ENCODE results near the gene CNPY4. TPM values are rescaled to one million over a fixed set of nuclear protein-coding genes. Genes with fewer than 3 reads are reported as not detected.

Gene CNPY4, protein sequence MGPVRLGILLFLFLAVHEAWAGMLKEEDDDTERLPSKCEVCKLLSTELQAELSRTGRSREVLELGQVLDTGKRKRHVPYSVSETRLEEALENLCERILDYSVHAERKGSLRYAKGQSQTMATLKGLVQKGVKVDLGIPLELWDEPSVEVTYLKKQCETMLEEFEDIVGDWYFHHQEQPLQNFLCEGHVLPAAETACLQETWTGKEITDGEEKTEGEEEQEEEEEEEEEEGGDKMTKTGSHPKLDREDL
- total RNA-seq (2014; rRNA removed; shearing (Covaris generic); ENCODE audit: low replicate concordance), result 13.0 and 16.6 TPM in 2 replicates

DNA sequence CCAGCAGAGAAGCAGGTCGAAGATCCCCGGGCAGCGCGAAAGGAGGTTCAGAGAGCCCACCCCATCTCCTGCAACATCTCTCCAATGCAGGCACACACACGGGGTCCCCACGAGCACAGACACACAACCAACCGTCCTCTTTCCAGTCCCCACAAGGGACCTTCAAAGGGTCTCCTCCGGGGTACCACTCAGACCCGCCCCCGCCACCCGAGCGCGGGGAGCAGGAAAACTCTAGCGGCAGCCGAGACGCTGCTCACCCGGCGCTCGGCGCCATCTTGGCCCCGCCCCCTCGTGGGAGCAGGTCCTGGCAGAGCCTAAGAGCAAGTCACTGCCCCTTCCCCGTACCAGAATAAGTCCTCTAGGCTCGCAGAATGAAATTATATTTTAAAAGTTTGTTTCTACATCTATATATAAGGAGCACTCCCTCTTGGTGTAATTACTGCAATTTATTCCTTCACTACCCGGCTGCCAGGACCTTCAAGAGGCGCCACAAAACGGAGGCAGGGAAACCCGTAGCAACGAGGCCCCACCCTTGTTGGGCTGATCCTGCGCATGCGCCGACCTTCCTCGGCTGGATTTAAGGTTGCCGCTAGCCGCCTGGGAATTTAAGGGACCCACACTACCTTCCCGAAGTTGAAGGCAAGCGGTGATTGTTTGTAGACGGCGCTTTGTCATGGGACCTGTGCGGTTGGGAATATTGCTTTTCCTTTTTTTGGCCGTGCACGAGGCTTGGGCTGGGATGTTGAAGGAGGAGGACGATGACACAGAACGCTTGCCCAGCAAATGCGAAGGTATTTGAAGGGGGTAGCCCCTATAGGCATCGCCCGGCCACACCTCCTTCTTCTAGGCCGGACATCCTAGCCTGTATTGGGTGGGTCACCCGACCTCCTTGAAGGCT, at the start of gene CNPY4, which contains the start of gene TAF6:
CNPY4 (plus strand) TSS at position 563 of the 898 bp plus-strand sequence; CDS start at position 674, 111 bp downstream.
TAF6 (minus strand) TSS at position 287 of the 898 bp plus-strand sequence. CDS start 5,149 bp downstream, outside the sequence.
- Histone ChIP-seq H3K4me3 (ENCODE audit: low read length) (peak within 1 kb of the TSS; percentile 81), H3K36me3 (ENCODE audit: insufficient read depth, low read length) (no peaks in the 10 kb centered on the region), H3K27ac (ENCODE audit: low read length) (peak within 1 kb of the TSS; percentile 68), H2AFZ (ENCODE audit: low read length) (peak within 1 kb of the TSS; percentile 70; the same call in 1 of the 2 replicates), H3K79me2 (ENCODE audit: low read length) (peaks cover 15% of the 10 kb centered on the region), H3K9me3 (ENCODE audit: low read length) (no peaks in the 10 kb centered on the region), H3K4me2 (ENCODE audit: low read depth, low read length, poor library complexity, severe bottlenecking) (peak within 1 kb of the TSS; percentile 92), H3K9me2 (replicated peaks; ENCODE audit: insufficient read depth, low read length) (no peaks in the 10 kb centered on the region), H3K9ac (ENCODE audit: low read length) (peak within 1 kb of the TSS; percentile 82), H3K27me3 (ENCODE audit: low read length) (no peaks in the 10 kb centered on the region), H4K20me1 (ENCODE audit: insufficient read depth, low read depth, low read length) (no peaks in the 10 kb centered on the region), H3K4me1 (ENCODE audit: low read length) (peaks cover 20% of the 10 kb centered on the region)
- DNase-seq, result peak; percentile 98

DNA sequence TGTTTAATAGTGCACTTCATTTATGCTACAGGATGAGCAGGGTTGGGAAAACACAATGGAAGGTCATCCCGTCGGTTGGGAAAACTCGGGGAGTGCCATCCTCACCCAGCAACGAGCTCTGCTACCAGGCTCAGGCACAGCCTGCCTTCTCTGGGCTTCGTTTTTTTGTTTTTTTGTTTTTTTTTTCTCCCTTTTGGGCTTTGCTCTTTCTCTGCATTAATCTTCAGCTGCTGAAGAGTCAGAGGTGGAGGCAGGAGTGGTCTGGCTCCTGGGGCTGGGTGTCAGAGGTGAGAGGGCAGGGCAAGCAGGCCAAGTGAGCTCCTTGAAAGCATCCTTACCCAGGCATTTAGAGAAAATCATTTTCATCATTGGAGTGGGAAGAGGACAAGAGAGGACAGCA, 49.4 kb upstream of the CNPY4 start:
- Histone ChIP-seq H3K4me3 (ENCODE audit: low read length) (no peak overlapping the region), H4K20me1 (ENCODE audit: insufficient read depth, low read depth, low read length) (no peaks in the 10 kb centered on the region), H3K27me3 (ENCODE audit: low read length) (no peaks in the 10 kb centered on the region), H3K27ac (ENCODE audit: low read length) (no peak overlapping the region), H3K9me3 (ENCODE audit: low read length) (peaks cover 36% of the 10 kb centered on the region), H2AFZ (ENCODE audit: low read length) (no peak overlapping the region), H3K9ac (ENCODE audit: low read length) (no peak overlapping the region), H3K79me2 (ENCODE audit: low read length) (peaks cover 8% of the 10 kb centered on the region), H3K4me1 (ENCODE audit: low read length) (no peaks in the 10 kb centered on the region), H3K9me2 (replicated peaks; ENCODE audit: insufficient read depth, low read length) (no peaks in the 10 kb centered on the region), H3K4me2 (ENCODE audit: low read depth, low read length, poor library complexity, severe bottlenecking) (no peak overlapping the region), H3K36me3 (ENCODE audit: insufficient read depth, low read length) (peaks cover 59% of the 10 kb centered on the region)
- no peak for DNase-seq

DNA sequence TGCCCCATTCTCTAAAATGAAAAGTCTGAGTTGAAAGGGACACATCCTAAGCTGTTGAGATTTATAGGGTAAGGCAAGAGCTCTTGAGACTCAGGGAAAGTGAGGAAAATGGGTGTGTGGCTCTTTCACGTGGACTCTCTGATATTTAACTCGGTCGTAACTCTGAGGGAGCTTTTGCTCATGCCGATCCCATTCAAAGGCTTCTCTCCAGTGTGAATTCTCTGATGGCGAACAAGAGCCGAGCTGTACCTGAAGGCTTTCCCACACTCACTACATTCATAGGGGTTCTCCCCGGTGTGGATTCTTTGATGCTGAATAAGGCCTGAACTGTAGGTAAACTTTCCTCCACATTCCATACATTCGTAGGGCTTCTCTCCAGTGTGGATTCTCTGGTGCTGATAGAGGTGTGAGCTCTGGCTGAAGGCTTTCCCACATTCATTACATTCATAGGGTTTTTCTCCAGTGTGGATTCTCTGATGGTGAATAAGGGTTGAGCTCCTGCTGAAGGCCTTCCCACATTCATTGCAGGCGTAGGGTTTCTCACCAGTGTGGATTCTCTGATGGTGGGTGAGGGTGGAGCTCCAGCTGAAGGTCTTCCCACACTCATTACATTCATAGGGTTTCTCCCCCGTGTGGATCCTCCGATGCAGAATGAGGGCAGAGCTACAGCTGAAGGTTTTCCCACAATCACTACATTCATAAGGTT, 48.3 kb upstream of the CNPY4 start:
- Histone ChIP-seq H3K79me2 (ENCODE audit: low read length) (peaks cover 10% of the 10 kb centered on the region), H3K4me1 (ENCODE audit: low read length) (no peaks in the 10 kb centered on the region), H3K27ac (ENCODE audit: low read length) (no peak overlapping the region), H3K36me3 (ENCODE audit: insufficient read depth, low read length) (peaks cover 71% of the 10 kb centered on the region), H3K4me2 (ENCODE audit: low read depth, low read length, poor library complexity, severe bottlenecking) (no peak overlapping the region), H2AFZ (ENCODE audit: low read length) (no peak overlapping the region), H3K4me3 (ENCODE audit: low read length) (no peak overlapping the region), H3K9ac (ENCODE audit: low read length) (no peak overlapping the region), H3K9me3 (ENCODE audit: low read length) (peaks cover 36% of the 10 kb centered on the region), H3K27me3 (ENCODE audit: low read length) (no peaks in the 10 kb centered on the region), H4K20me1 (ENCODE audit: insufficient read depth, low read depth, low read length) (no peaks in the 10 kb centered on the region), H3K9me2 (replicated peaks; ENCODE audit: insufficient read depth, low read length) (no peaks in the 10 kb centered on the region)
- DNase-seq, result no peak

DNA sequence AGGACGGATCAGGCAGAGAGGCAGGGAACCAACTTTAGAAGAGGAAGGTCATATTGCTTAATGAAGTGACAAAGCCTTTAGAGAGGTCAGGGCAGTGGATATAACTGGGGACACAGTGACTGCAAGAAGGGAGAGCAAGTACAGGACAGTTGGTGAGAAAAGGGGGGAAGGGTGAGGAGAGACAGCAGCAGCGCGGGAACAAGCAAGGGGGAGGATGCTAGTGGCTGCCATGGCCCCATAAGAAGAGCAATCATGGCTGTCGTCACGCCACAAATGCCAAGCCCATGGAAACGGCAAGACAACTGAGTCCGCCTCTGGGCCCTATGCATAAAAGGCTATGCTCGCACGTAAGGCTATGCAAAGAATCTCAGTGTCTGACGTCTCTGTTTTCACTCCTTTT, 47.0 kb upstream of the CNPY4 start:
- H4K20me1 ChIP-seq (ENCODE audit: insufficient read depth, low read depth, low read length), result no peaks in the 10 kb centered on the region
- no peaks in the 10 kb centered on the region for H3K27me3 ChIP-seq (ENCODE audit: low read length)
- no peaks in the 10 kb centered on the region for H3K9me2 ChIP-seq (replicated peaks; ENCODE audit: insufficient read depth, low read length)
- H3K9ac ChIP-seq (ENCODE audit: low read length), result no peak overlapping the region
- H2AFZ ChIP-seq (ENCODE audit: low read length), result no peak overlapping the region
- no peak overlapping the region for H3K4me3 ChIP-seq (ENCODE audit: low read length)
- H3K79me2 ChIP-seq (ENCODE audit: low read length), result peaks cover 15% of the 10 kb centered on the region
- no peaks in the 10 kb centered on the region for H3K4me1 ChIP-seq (ENCODE audit: low read length)
- peaks cover 81% of the 10 kb centered on the region for H3K36me3 ChIP-seq (ENCODE audit: insufficient read depth, low read length)
- H3K9me3 ChIP-seq (ENCODE audit: low read length), result peaks cover 36% of the 10 kb centered on the region
- no peak overlapping the region for H3K4me2 ChIP-seq (ENCODE audit: low read depth, low read length, poor library complexity, severe bottlenecking)
- no peak for DNase-seq
- H3K27ac ChIP-seq (ENCODE audit: low read length), result no peak overlapping the region

DNA sequence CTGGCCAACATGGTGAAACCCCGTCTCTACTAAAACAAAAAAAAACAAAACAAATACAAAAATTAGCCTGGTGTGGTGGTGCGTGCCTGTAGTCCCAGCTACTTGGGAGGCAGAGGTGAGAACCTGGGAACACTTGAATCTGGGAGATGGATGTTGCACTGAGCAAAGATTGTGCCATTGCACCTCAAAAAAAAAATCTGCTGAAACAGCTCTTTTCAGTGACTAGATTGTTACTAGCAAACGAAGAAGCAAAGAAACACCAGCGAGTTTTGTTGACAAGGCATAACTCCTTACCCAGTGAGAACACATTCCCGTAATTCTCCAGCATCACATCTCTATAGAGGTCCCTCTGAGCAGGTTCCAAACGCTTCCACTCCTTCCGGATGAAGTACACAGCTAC, 44.6 kb upstream of the CNPY4 start:
- Histone ChIP-seq H3K9me2 (replicated peaks; ENCODE audit: insufficient read depth, low read length) (no peaks in the 10 kb centered on the region), H3K27ac (ENCODE audit: low read length) (no peak overlapping the region), H3K9me3 (ENCODE audit: low read length) (peaks cover 36% of the 10 kb centered on the region)

DNA sequence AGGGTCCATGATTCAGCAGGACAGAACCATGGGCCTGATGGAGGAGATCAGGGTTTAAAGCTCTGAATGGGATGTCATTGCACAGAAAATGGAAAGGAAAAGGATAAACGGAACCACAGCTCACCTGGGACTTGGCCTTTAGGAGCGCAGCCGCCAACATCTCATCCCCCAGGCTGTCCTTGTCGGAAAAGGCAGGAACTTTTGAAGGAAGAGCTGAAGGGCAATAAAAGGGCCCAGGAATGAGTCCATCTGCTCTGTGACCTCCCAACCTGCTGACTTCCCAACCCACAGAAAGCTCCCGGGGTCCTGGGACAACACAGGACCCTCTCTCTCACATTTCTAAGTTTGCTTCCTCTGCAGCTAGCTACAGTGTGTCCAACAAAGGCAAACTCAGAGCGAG, 44.0 kb upstream of the CNPY4 start:
- Histone ChIP-seq H3K4me2 (ENCODE audit: low read depth, low read length, poor library complexity, severe bottlenecking) (no peak overlapping the region), H3K27ac (ENCODE audit: low read length) (no peak overlapping the region), H3K27me3 (ENCODE audit: low read length) (no peaks in the 10 kb centered on the region), H3K36me3 (ENCODE audit: insufficient read depth, low read length) (peaks cover 91% of the 10 kb centered on the region), H3K9me3 (ENCODE audit: low read length) (peaks cover 31% of the 10 kb centered on the region), H4K20me1 (ENCODE audit: insufficient read depth, low read depth, low read length) (no peaks in the 10 kb centered on the region), H3K9ac (ENCODE audit: low read length) (no peak overlapping the region), H3K4me1 (ENCODE audit: low read length) (peaks cover 5% of the 10 kb centered on the region), H3K79me2 (ENCODE audit: low read length) (peaks cover 41% of the 10 kb centered on the region), H3K9me2 (replicated peaks; ENCODE audit: insufficient read depth, low read length) (no peaks in the 10 kb centered on the region), H2AFZ (ENCODE audit: low read length) (no peak overlapping the region), H3K4me3 (ENCODE audit: low read length) (no peak overlapping the region)
- no peak for DNase-seq

More for the DNA sequence above, 44.6 kb upstream of the CNPY4 start:
- no peaks in the 10 kb centered on the region for H3K27me3 ChIP-seq (ENCODE audit: low read length)
- no peak overlapping the region for H2AFZ ChIP-seq (ENCODE audit: low read length)
- H4K20me1 ChIP-seq (ENCODE audit: insufficient read depth, low read depth, low read length), result no peaks in the 10 kb centered on the region
- H3K4me1 ChIP-seq (ENCODE audit: low read length), result no peaks in the 10 kb centered on the region; the same call in 1 of the 2 replicates
- H3K4me2 ChIP-seq (ENCODE audit: low read depth, low read length, poor library complexity, severe bottlenecking), result no peak overlapping the region
- H3K36me3 ChIP-seq (ENCODE audit: insufficient read depth, low read length), result peaks cover 93% of the 10 kb centered on the region
- no peak overlapping the region for H3K9ac ChIP-seq (ENCODE audit: low read length)
- no peak for DNase-seq
- peaks cover 35% of the 10 kb centered on the region for H3K79me2 ChIP-seq (ENCODE audit: low read length)
- H3K4me3 ChIP-seq (ENCODE audit: low read length), result no peak overlapping the region

DNA sequence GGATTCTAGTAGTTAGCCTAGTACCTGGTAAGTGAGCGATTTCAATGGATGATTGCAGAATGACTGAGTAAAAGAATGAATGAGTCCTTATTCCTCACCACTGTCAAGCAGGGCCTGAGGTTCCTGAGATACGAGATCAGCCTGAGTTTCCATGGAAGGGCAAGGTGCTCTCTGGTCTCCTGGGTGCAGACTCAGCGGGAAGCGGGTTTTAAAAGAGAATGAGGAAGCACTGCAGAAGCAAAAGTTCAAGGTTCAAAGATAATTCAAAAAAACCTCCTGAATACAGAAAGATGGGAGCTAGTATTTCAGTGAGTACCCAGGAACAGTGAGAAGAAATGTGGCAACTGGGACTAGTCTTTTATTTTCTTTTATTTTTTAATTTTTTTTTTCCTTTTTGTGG, 42.2 kb upstream of the CNPY4 start:
- Histone ChIP-seq H3K4me2 (ENCODE audit: low read depth, low read length, poor library complexity, severe bottlenecking) (no peak overlapping the region), H3K79me2 (ENCODE audit: low read length) (peaks cover 49% of the 10 kb centered on the region), H3K36me3 (ENCODE audit: insufficient read depth, low read length) (peaks cover 73% of the 10 kb centered on the region), H3K4me3 (ENCODE audit: low read length) (no peak overlapping the region), H3K27me3 (ENCODE audit: low read length) (no peaks in the 10 kb centered on the region), H3K4me1 (ENCODE audit: low read length) (peaks cover 11% of the 10 kb centered on the region), H2AFZ (ENCODE audit: low read length) (no peak overlapping the region), H3K9me3 (ENCODE audit: low read length) (peaks cover 13% of the 10 kb centered on the region), H3K9me2 (replicated peaks; ENCODE audit: insufficient read depth, low read length) (no peaks in the 10 kb centered on the region), H4K20me1 (ENCODE audit: insufficient read depth, low read depth, low read length) (no peaks in the 10 kb centered on the region), H3K27ac (ENCODE audit: low read length) (no peak overlapping the region), H3K9ac (ENCODE audit: low read length) (no peak overlapping the region)
- no peak for DNase-seq

All from Karpas-422 (cell line).